GM12872 (cell line): ENCODE data around the gene OR11H6.

Experiments used
- CTCF ChIP-seq: IDR thresholded peaks from 3 replicates; pipeline ENCODE4 v1.5.1; 2011; ENCODE audit warnings: low read depth, mild to moderate bottlenecking, low read length, moderate library complexity; ENCODE audit not compliant: insufficient read depth

OR11H6 gene

DNA sequence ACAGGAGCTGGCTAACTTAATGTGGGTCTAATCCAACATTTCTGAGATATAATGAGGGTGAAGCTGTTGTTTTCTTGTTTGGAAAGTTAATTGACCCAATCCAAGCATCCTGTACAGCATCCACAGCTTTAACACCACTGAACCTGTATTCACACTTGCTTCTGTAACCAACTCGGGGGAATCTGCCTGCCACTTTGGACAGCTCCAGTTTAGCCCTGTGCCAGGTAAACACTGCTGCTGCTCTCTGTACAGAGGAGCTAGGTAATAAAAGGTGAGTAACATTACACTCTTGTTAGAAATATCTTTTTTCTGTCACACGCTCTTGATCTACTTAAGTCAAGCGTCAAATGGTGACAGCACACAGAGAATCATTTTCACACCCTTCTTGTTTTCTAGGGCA, 32.1 kb upstream of the OR11H6 start:
- TF ChIP-seq CTCF, result no peak

GRCh38 chr14:20194101-20194500, 29.4 kb upstream of the OR11H6 start:
- TF ChIP-seq CTCF, result no peak

DNA sequence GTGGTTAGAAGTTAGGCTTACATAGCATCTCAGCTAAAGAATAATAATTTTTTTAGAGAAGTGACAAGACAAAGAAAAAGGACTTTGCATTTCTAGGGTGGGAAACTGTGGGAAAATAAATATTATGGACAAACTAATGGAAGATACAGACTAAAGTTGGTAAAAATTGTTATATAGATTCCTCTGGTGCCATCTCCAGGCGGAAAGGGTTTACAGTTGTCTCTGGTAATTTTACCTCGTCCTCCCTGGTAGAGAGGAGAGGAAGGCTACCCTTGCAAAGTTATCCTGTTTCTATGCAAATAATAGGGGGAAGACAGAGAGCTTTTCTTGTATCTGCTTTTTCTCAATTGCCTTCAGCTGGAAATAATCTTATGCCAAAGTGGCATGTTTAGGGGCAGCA, 27.6 kb upstream of the OR11H6 start:
- no peak for TF ChIP-seq CTCF

GRCh38 chr14:20197459-20197858, 26.1 kb upstream of the OR11H6 start:
- no peak for TF ChIP-seq CTCF

DNA sequence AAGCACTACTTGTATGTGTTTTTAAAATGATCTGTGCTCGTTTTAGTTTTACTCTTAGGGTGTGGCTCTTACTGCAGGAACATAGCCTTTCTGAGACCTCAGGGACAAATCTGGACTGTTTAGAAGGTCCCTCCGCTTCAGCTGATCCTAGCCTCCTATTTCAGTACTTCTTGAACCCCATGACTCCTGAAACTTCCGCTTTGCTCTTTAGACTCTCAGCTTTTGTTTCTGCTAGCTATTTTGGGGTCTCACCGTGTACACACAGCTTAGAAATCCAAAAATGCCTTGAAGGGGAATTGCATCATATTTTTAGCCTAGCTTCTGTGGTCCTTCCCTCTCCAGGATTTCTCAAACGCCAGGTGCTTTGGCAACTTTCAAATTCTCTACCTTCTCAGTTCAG, 24.5 kb upstream of the OR11H6 start:
- no peak for TF ChIP-seq CTCF

GRCh38 chr14:20204721-20205120, 18.8 kb upstream of the OR11H6 start:
- TF ChIP-seq CTCF, result no peak

- no peak for TF ChIP-seq CTCF
These were observed 13.9 kb upstream of the OR11H6 start for GRCh38 chr14:20209595-20209994.

GRCh38 chr14:20215196-20215595, 8.3 kb upstream of the OR11H6 start:
- no peak for TF ChIP-seq CTCF
